ENCODE measurements around the gene ADARB2.

- TF ChIP-seq CTCF (IDR thresholded peaks at IDR 0.05; ENCODE audit: poor library complexity) (no peak), EZH2 (IDR thresholded peaks at IDR 0.05; ENCODE audit: borderline replicate concordance) (no peak), EZH2phosphoT487 (IDR thresholded peaks at IDR 0.05; ENCODE audit: low read depth, severe bottlenecking, unreplicated experiment) (no peak)
These were observed 589.5 kb downstream of the ADARB2 start for GRCh38 chr10:1147810-1148209.

Data from hepatocyte (in vitro differentiated cells).